Lung (tissue), 12 donors: ENCODE measurements around the gene SCGB1D1. TPM values are rescaled to one million over a fixed set of nuclear protein-coding genes. Genes with fewer than 3 reads are reported as not detected.

Experiments used
- ATAC-seq: fragments of 200-7000 bp; cut with Tn5 transposase; one replicate; pipeline ENCODE4 v1.9.1; 2020; ENCODE audit warnings: moderate number of reproducible peaks; ENCODE audit not compliant: insufficient read depth, low FRiP score
- DNase-seq, 3 donors: peaks; one replicate each; pipeline ENCODE4 v3.0.0-alpha.2; 2013 to 2017
- H3K27ac ChIP-seq, 2 donors: one replicate each; pipeline ENCODE4 v1.5.1; 2013; ENCODE audit warnings: mild to moderate bottlenecking in 2 of 2, moderate library complexity in 2 of 2, control low read depth in 1 of 2, inconsistent platforms in 1 of 2, low read depth in 1 of 2, low read length in 1 of 2
- H3K27me3 ChIP-seq, 3 donors: one replicate each; pipeline ENCODE4 v1.5.1; 2013; ENCODE audit warnings: low read length in 2 of 3; ENCODE audit not compliant: control insufficient read depth in 3 of 3, insufficient read depth in 3 of 3
- H3K36me3 ChIP-seq, 4 donors: one replicate each; pipeline ENCODE4 v1.5.1; 2013; ENCODE audit warnings: low read length in 4 of 4, mild to moderate bottlenecking in 1 of 4, moderate library complexity in 1 of 4; ENCODE audit not compliant: control insufficient read depth in 4 of 4, insufficient read depth in 4 of 4
- H3K4me1 ChIP-seq, 5 donors: one replicate each; pipeline ENCODE4 v1.5.1; 2013; ENCODE audit warnings: low read length in 5 of 5, mild to moderate bottlenecking in 2 of 5, moderate library complexity in 1 of 5; ENCODE audit not compliant: control insufficient read depth in 5 of 5, insufficient read depth in 5 of 5
- H3K4me3 ChIP-seq: one replicate; pipeline ENCODE4 v1.5.1; 2013; ENCODE audit warnings: mild to moderate bottlenecking, control low read depth, moderate library complexity
- H3K9ac ChIP-seq, 2 donors: one replicate each; pipeline ENCODE4 v1.5.1; 2013; ENCODE audit warnings: low read length in 2 of 2, control low read depth in 1 of 2; ENCODE audit not compliant: insufficient read depth in 1 of 2
- H3K9me3 ChIP-seq, 4 donors: one replicate each; pipeline ENCODE4 v1.5.1; 2013; ENCODE audit warnings: low read length in 3 of 4, mild to moderate bottlenecking in 1 of 4, moderate library complexity in 1 of 4; ENCODE audit not compliant: control insufficient read depth in 4 of 4, insufficient read depth in 3 of 4
- CTCF ChIP-seq: IDR thresholded peaks from 2 replicates; pipeline ENCODE4 v1.5.1; 2012; ENCODE audit warnings: mild to moderate bottlenecking; ENCODE audit errors: control extremely low read depth, extremely low read depth
- WGBS, 2 donors: extraction: QIAGEN DNeasy Blood & Tissue Kit; methylation state at CpG; one replicate each; pipeline ENCODE4 v1.1.7; 2013; 5-methylcytosine and 5-hydroxymethylcytosine counted together
- polyA plus RNA-seq, 2 donors: library from polyadenylated mRNA; stranded (reverse); fragments of 200-250 nt; gene quantifications; one replicate each; pipeline ENCODE4 v1.2.1, GENCODE V29; 2013
- total RNA-seq, 2 donors: library from RNA; depleted of rRNA in 1 of 2; stranded (reverse); fragments of >200 nt in 1 of 2; gene quantifications; one replicate each; pipeline ENCODE4 v1.2.1, GENCODE V29; 2014 to 2021
- donor health status: control.
- donor health status: control.
- donor health status: Bipolar disorder and iron deficiency.
- donor health status: healthy.
- donor health status: DM: yes; HTN: yes; CAD: no.

SCGB1D1 gene
- total and polyA plus RNA-seq, 4 donors = not detected

GRCh38 chr11:62179995-62180394, 10.0 kb upstream of the SCGB1D1 start:
- 85 to 95% methylated on average over 5 of the region's 5 CpGs for WGBS, 2 donors
- DNase-seq (no peak), ATAC-seq (no peak)
- no peak for TF ChIP-seq CTCF
- Histone ChIP-seq H3K27ac (no peak overlapping the region), H3K4me3 (no peak overlapping the region), H3K9me3 (peaks cover 0 to 2% (median 0%) of the 10 kb centered on the region in 4 donors), H3K9ac (no peak overlapping the region), H3K36me3 (no peaks in the 10 kb centered on the region), H3K4me1 (no peaks in the 10 kb centered on the region), H3K27me3 (peaks cover 0 to 20% (median 0%) of the 10 kb centered on the region in 3 donors)

- Histone ChIP-seq H3K4me1 (no peaks in the 10 kb centered on the region), H3K4me3 (no peak overlapping the region), H3K36me3 (no peaks in the 10 kb centered on the region), H3K27me3 (peaks cover 0 to 10% (median 0%) of the 10 kb centered on the region in 3 donors), H3K9ac (no peak overlapping the region), H3K9me3 (peaks cover 0 to 2% (median 0%) of the 10 kb centered on the region in 4 donors), H3K27ac (no peak overlapping the region)
- ATAC-seq = no peak
- no peak for DNase-seq
- 73 to 93% methylated on average over 2 of the region's 2 CpGs for WGBS, 2 donors
- no peak for TF ChIP-seq CTCF
Observed at GRCh38 chr11:62181097-62181496, 8.9 kb upstream of the SCGB1D1 start.

GRCh38 chr11:62182147-62182891, 7.7 kb upstream of the SCGB1D1 start:
- Histone ChIP-seq H3K36me3 (no peaks in the 10 kb centered on the region), H3K9ac (no peak overlapping the region), H3K4me3 (no peak overlapping the region), H3K9me3 (peaks cover 0 to 2% (median 0%) of the 10 kb centered on the region in 4 donors), H3K4me1 (no peaks in the 10 kb centered on the region), H3K27ac (no peak overlapping the region), H3K27me3 (peaks cover 0 to 5% (median 0%) of the 10 kb centered on the region in 3 donors)
- ATAC-seq (no peak), DNase-seq (no peak)
- WGBS, 2 donors = 73 to 75% methylated on average over 8 of the region's 8 CpGs
- TF ChIP-seq CTCF = no peak
